ENCODE results near the gene SIX3. TPM values are rescaled to one million over a fixed set of nuclear protein-coding genes. Genes with fewer than 3 reads are reported as not detected.
A peak's percentile ranks its signal among the peaks of the same experiment; 100 is the strongest.

The SIX3 gene
- total RNA-seq, 4 donors from 2014 or later = 0.90 TPM; not detected in 3

DNA sequence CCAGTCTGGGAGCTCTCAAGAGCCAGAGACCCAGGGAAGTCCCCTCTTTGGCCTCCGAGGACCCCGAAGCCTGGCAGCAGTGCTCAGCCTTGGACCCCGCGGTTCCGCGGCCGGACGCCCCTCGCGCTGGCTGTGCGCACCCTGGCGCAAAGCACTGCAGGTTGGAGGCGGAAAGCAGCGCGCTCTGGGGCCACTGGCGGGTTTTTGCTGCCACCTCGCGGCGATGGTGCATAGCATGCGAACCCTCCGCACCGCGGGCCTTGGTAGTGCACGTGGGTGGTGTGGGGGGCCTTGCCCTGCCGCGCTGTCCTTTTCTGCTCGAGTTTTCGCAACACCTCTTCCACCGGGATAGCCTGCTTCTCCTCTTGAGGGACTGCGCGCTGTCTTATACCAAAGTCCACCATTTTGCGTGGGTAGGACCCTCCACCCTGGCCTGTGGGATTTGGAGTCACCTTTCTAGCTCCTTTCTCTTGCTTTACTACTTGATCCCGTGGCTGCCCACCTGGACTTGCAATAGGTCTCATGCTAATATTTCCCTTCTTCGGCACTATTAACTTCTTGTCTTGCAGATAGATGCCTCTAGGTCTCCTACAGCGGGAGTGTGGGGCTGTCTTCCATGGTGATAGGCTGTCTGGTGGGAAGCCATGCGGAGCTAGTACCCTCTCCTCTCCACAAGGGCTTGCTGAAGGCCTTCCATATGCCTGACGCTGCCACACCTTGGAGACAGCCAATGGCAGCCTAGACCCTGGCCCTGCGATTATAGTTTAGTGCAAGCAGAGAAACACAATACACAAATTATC is 14.3 kb downstream of the SIX3 start:
- Histone ChIP-seq H3K27ac (no peak overlapping the region), H3K36me3 (no peaks in the 10 kb centered on the region), H3K9me3 (no peaks in the 10 kb centered on the region), H3K27me3 (peaks cover 3 to 65% of the 10 kb centered on the region in 2 donors), H3K4me3 (peak overlapping the region in 2 of 4 donors; percentile 20), H3K4me1 (peaks cover 0 to 39% (median 22%) of the 10 kb centered on the region in 4 donors)
- TF ChIP-seq, protein P1, sequence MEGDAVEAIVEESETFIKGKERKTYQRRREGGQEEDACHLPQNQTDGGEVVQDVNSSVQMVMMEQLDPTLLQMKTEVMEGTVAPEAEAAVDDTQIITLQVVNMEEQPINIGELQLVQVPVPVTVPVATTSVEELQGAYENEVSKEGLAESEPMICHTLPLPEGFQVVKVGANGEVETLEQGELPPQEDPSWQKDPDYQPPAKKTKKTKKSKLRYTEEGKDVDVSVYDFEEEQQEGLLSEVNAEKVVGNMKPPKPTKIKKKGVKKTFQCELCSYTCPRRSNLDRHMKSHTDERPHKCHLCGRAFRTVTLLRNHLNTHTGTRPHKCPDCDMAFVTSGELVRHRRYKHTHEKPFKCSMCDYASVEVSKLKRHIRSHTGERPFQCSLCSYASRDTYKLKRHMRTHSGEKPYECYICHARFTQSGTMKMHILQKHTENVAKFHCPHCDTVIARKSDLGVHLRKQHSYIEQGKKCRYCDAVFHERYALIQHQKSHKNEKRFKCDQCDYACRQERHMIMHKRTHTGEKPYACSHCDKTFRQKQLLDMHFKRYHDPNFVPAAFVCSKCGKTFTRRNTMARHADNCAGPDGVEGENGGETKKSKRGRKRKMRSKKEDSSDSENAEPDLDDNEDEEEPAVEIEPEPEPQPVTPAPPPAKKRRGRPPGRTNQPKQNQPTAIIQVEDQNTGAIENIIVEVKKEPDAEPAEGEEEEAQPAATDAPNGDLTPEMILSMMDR (IDR thresholded peaks at IDR 0.05) = peak; percentile 82 to 90 (median 87)
- no peak for TF ChIP-seq EP300 (IDR thresholded peaks at IDR 0.05)
- 12% methylated on average over 19 to 22 of the region's 38 CpGs for WGBS, 2 donors
- peak; percentile 22 to 44 for DNase-seq (ENCODE audit: low spot score in 2 of 2)

DNA sequence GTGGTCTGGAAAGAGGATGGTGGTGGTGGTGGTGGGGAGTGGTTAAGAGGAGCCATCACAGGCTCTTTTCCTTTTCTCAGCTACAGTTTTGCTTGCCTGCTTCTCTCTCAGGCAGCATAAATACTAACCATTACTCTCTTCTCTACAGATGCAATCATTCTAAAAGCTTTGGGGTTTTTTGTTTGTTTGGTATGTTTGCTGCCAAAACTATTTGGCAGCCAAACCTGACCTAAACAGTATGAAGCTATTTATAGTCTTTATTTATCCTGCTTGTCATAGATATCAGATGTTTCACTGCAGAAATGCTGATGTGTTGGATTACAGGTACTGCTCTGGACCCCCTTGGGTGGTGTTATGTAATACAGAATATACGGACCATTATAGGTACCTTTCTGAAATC is 15.3 kb downstream of the SIX3 start:
- no peak overlapping the region for H3K27ac ChIP-seq
- no peak overlapping the region for H3K4me3 ChIP-seq
- no peak for DNase-seq (ENCODE audit: low spot score in 2 of 2)
- H3K36me3 ChIP-seq = no peaks in the 10 kb centered on the region
- 52 to 59% methylated on average over 1 of the region's 1 CpG for WGBS, 2 donors
- peaks cover 0 to 37% (median 20%) of the 10 kb centered on the region in 4 donors for H3K4me1 ChIP-seq
- H3K27me3 ChIP-seq = peaks cover 3 to 54% of the 10 kb centered on the region in 2 donors
- TF ChIP-seq, protein P1 (IDR thresholded peaks at IDR 0.05) = no peak
- TF ChIP-seq POLR2A (IDR thresholded peaks at IDR 0.05) = no peak
- TF ChIP-seq EP300 (IDR thresholded peaks at IDR 0.05) = no peak
- no peaks in the 10 kb centered on the region for H3K9me3 ChIP-seq

DNA sequence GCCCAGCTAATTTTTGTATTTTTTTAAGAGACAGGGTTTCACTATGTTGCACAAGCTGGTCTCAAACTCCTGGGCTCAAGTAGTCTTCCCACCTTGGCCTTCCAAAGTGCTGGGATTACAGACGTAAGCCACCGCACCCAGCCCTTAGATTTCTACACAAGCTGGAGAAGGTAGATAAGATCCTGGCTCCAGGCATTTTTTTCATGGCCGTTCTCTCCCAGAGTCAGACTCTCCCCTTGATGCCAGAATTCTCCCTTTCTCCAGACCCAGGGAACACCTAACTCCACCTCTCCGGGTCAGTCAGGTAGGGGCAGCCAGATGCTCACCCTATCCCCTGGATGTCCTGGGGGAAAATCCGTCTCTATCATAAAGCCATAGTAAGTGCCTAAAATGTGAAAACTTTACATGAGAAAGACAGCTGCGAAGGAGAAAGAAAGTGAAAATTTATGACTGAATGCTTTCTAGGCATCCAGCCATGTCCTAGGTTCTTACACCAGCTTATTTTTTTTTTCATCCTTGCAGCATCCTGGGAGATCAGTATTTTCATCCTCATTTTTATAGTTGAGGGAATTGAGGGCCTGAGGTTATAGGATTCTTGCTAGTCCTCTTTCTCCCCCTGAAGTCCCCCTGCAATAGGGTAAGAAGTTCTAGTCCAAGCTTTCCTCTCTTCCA is 16.3 kb downstream of the SIX3 start:
- peaks cover 0 to 27% (median 14%) of the 10 kb centered on the region in 4 donors for H3K4me1 ChIP-seq
- H3K36me3 ChIP-seq = no peaks in the 10 kb centered on the region
- peaks cover 3 to 45% of the 10 kb centered on the region in 2 donors for H3K27me3 ChIP-seq
- H3K27ac ChIP-seq = no peak overlapping the region
- TF ChIP-seq EP300 (IDR thresholded peaks at IDR 0.05) (no peak), POLR2A (IDR thresholded peaks at IDR 0.05) (no peak)
- TF ChIP-seq, protein P1 (IDR thresholded peaks at IDR 0.05) = no peak
- H3K9me3 ChIP-seq = no peaks in the 10 kb centered on the region
- no peak for DNase-seq (ENCODE audit: low spot score in 2 of 2)
- 84 to 88% methylated on average over 6 of the region's 6 CpGs for WGBS, 2 donors
- no peak overlapping the region for H3K4me3 ChIP-seq

DNA sequence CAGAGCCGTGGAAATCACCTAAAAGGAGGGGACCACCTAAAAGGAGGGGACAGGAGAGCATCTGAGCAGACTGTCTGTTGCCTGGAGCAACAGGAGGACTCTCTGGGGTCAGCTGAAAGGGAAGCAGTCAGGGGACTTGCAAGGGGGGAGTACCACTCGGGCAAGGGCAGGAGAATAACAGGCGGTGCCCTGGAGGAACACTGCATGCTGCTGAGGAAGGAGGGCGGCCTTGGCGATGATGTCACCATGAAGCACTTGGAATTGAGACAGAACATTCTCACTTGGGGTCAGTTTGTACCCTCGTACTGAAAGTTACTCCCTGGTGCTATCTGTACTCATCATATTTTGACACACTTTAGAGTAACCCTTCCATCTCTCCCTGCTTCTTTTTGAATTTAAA is 18.4 kb downstream of the SIX3 start:
- WGBS, 2 donors = 57 to 62% methylated on average over 6 of the region's 6 CpGs
- Histone ChIP-seq H3K9me3 (no peaks in the 10 kb centered on the region), H3K27ac (no peak overlapping the region), H3K4me1 (peaks cover 0 to 14% (median 9%) of the 10 kb centered on the region in 4 donors), H3K4me3 (no peak overlapping the region), H3K27me3 (peaks cover 0 to 36% of the 10 kb centered on the region in 2 donors), H3K36me3 (no peaks in the 10 kb centered on the region)
- TF ChIP-seq, protein P1 (IDR thresholded peaks at IDR 0.05) = no peak
- TF ChIP-seq POLR2A (IDR thresholded peaks at IDR 0.05) (no peak), EP300 (IDR thresholded peaks at IDR 0.05) (no peak)
- DNase-seq (ENCODE audit: low spot score in 2 of 2) = no peak

DNA sequence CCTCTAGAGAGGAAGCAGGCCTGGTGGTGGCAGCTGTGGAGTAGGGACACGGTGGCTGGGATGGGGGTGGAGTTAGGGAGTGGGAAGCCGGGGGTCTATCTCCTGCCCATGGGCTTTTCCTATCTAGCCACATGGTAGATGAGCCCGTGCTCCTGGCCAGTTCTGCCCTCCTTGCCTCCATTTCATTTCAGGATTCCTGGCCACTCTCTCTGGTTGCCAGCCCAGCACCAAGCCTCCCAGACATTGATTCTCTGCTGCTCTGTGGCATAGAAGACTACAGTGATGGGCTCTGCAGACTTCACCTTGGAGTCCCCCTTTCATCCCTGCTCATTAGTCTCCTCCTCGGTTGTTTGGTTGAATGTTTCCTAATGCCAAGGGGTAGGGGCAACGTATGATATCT is 19.4 kb downstream of the SIX3 start:
- TF ChIP-seq EP300 (IDR thresholded peaks at IDR 0.05) (no peak), POLR2A (IDR thresholded peaks at IDR 0.05) (no peak)
- TF ChIP-seq, protein P1 (IDR thresholded peaks at IDR 0.05) = no peak
- no peak overlapping the region for H3K4me3 ChIP-seq
- H3K36me3 ChIP-seq = no peaks in the 10 kb centered on the region
- WGBS, 2 donors = 85 to 86% methylated on average over 5 of the region's 5 CpGs
- peaks cover 0 to 11% (median 3%) of the 10 kb centered on the region in 4 donors for H3K4me1 ChIP-seq
- no peaks in the 10 kb centered on the region for H3K9me3 ChIP-seq
- no peak overlapping the region for H3K27ac ChIP-seq
- DNase-seq (ENCODE audit: low spot score in 2 of 2) = no peak
- H3K27me3 ChIP-seq = peaks cover 0 to 33% of the 10 kb centered on the region in 2 donors
